Stimulated activated CD8-positive, alpha-beta memory T cell treated with anti-CD3 and anti-CD28 coated beads, Interleukin-2, amount 100 ng/mL, for 1 hour (primary cell): ENCODE measurements around the gene CARS1.

Experiments used
- DNase-seq, 2 donors: peaks; one replicate each; pipeline ENCODE4 v3.0.0-alpha.2; 2020; ENCODE audit warnings: low read depth in 2 of 2

CARS1 gene

GRCh38 chr11:3037945-3038271 lies 19.3 kb downstream of the CARS1 start:
- no peak for DNase-seq

GRCh38 chr11:3037040-3037944 lies 19.9 kb downstream of the CARS1 start:
- peak in 1 of 2 donors; percentile 9 for DNase-seq

- no peak for DNase-seq
These were observed 20.8 kb downstream of the CARS1 start for GRCh38 chr11:3036419-3036818.

- no peak for DNase-seq
These were observed 21.9 kb downstream of the CARS1 start for GRCh38 chr11:3035333-3035732.

GRCh38 chr11:3030289-3031070 lies 26.7 kb downstream of the CARS1 start:
- DNase-seq = no peak

- no peak for DNase-seq
These were observed 28.4 kb downstream of the CARS1 start for GRCh38 chr11:3028813-3029212.

GRCh38 chr11:3026803-3027202 lies 30.4 kb downstream of the CARS1 start:
- no peak for DNase-seq

GRCh38 chr11:3022982-3023381 lies 34.2 kb downstream of the CARS1 start:
- DNase-seq = no peak

- no peak for DNase-seq
These were observed 34.8 kb downstream of the CARS1 start for GRCh38 chr11:3022300-3022967.

- peak in 1 of 2 donors; percentile 11 for DNase-seq
These were observed 36.1 kb downstream of the CARS1 start for GRCh38 chr11:3021125-3021524.

- no peak for DNase-seq
These were observed 37.2 kb downstream of the CARS1 start for GRCh38 chr11:3020011-3020410.

- no peak for DNase-seq
These were observed 38.6 kb downstream of the CARS1 start for GRCh38 chr11:3018596-3018995.

GRCh38 chr11:3016861-3017260 lies 40.4 kb downstream of the CARS1 start:
- DNase-seq = no peak

- DNase-seq = no peak
These were observed 41.4 kb downstream of the CARS1 start for GRCh38 chr11:3015796-3016195.

GRCh38 chr11:3014943-3015342 lies 42.3 kb downstream of the CARS1 start:
- no peak for DNase-seq

GRCh38 chr11:3014057-3014938 lies 42.9 kb downstream of the CARS1 start:
- peak; percentile 44 to 55 for DNase-seq

GRCh38 chr11:3011891-3012885 lies 45.0 kb downstream of the CARS1 start:
- DNase-seq = no peak

- no peak for DNase-seq
These were observed 46.5 kb downstream of the CARS1 start for GRCh38 chr11:3010521-3011275.

GRCh38 chr11:3010004-3010403 lies 47.2 kb downstream of the CARS1 start:
- no peak for DNase-seq
